BJ (cell line): Measurements from ENCODE around the gene ELOF1. TPM values are rescaled to one million over a fixed set of nuclear protein-coding genes. Genes with fewer than 3 reads are reported as not detected.
"Not testable (repeated sequence)": the region's sequence is repeated elsewhere in the genome, so short reads cannot be mapped to it uniquely, and the experiment has no call there.

Experiments
- CTCF ChIA-PET: fragments of 350-600 bp; formaldehyde crosslinking; extraction: SDS; loops from one replicate; lab custom pipeline; 2021; ENCODE audit warnings: antibody characterized with exemption, inconsistent platforms; lab: Yijun Ruan, JAX
- POLR2A ChIA-PET: fragments of 300-600 bp; sonication (Branson Sonifier 250); formaldehyde crosslinking; extraction: SDS; loops from one replicate; lab custom pipeline; 2021; ENCODE audit warnings: antibody characterized with exemption; lab: Charles Lee
- DNase-seq: peaks from one replicate; pipeline ENCODE4 v3.0.0-alpha.2; 2011; ENCODE audit warnings: low read depth
- H3K27me3 ChIP-seq: 2 replicates; pipeline ENCODE4 v1.6.0; 2011; ENCODE audit warnings: low read length; ENCODE audit not compliant: control insufficient read depth, insufficient read depth
- H3K36me3 ChIP-seq: 2 replicates; pipeline ENCODE4 v1.5.1; 2011; ENCODE audit warnings: low read length; ENCODE audit not compliant: control insufficient read depth, insufficient read depth
- H3K4me3 ChIP-seq: 2 replicates; pipeline ENCODE4 v1.5.1; 2011; ENCODE audit warnings: low read depth, mild to moderate bottlenecking, control low read depth, low read length
- polyA plus RNA-seq: library from polyadenylated mRNA; depleted of rRNA; stranded (reverse); fragments of >200 nt; gene quantifications from 2 replicates; pipeline ENCODE4 v1.2.3, GENCODE V29; 2011
- TF ChIP-seq, protein P1 (sequence below): IDR thresholded peaks from 2 replicates; pipeline ENCODE4 v1.5.1; 2011; ENCODE audit warnings: low read depth, mild to moderate bottlenecking, control low read depth, inconsistent platforms, low read length, moderate library complexity; ENCODE audit not compliant: insufficient read depth

The ELOF1 gene
- polyA plus RNA-seq, 1 experiment: 83.9 TPM

DNA sequence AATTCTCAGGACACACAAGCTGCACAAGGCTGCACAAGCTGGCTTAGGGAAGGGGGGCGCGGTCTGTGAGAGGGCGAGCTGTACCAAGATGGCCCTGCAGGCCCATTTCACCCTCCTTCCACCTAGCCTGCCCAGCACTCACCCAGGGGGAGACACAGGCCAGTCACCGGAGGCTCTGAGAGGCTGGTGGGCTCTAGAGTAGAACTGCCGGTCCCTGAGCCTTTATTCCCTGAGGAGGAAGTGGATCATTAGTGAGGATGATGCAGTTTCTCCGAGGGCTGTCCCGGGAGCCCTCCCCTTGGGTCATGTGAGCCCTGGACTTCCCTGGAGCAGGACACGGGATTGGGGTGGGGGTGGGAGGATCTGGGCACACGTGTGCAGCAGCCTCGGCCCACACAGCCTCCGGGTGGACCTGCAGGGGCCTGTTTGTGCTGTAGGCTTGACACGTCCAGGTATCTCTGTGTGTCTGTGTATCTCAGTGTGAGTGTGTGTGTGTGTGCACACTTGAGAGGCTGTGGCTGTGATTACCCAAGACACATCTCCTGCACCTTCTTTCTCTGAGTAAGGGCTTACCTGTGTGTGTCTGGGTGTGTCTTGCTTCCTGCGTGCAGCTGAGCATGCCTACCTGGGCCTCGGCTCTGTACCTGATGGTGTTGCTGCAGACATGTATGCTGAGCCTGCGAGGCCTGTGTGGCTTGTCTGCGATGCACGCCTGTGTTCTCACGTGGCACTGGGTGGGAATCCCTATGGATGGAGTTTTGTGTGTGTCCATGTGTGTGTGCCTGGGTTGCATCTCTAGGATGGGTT is 18.6 kb upstream of the ELOF1 start, which contains the start of gene ACP5:
ACP5 (minus strand) TSS at position 195 of the 807 bp plus-strand sequence. CDS start 328 bp downstream, outside the sequence.
- no peak within 1 kb of the TSS for H3K4me3 ChIP-seq
- no peaks in the 10 kb centered on the region for H3K27me3 ChIP-seq
- no peak for DNase-seq
- no peaks in the 10 kb centered on the region for H3K36me3 ChIP-seq
- ChIA-PET CTCF (interaction anchor here (0.6 to 2.1 kb wide), 3 partner anchors 11 to 130 kb away, joined by 3 to 9 read pairs (median 5); no protein-coding TSS in a partner anchor), POLR2A (no interaction called here)
- TF ChIP-seq, protein P1, sequence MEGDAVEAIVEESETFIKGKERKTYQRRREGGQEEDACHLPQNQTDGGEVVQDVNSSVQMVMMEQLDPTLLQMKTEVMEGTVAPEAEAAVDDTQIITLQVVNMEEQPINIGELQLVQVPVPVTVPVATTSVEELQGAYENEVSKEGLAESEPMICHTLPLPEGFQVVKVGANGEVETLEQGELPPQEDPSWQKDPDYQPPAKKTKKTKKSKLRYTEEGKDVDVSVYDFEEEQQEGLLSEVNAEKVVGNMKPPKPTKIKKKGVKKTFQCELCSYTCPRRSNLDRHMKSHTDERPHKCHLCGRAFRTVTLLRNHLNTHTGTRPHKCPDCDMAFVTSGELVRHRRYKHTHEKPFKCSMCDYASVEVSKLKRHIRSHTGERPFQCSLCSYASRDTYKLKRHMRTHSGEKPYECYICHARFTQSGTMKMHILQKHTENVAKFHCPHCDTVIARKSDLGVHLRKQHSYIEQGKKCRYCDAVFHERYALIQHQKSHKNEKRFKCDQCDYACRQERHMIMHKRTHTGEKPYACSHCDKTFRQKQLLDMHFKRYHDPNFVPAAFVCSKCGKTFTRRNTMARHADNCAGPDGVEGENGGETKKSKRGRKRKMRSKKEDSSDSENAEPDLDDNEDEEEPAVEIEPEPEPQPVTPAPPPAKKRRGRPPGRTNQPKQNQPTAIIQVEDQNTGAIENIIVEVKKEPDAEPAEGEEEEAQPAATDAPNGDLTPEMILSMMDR: no peak

- Histone ChIP-seq H3K27me3 (no peaks in the 10 kb centered on the region), H3K4me3 (no peak overlapping the region), H3K36me3 (no peaks in the 10 kb centered on the region)
- POLR2A ChIA-PET: no interaction called here
- DNase-seq: no peak
- TF ChIP-seq, protein P1: no peak
- CTCF ChIA-PET: interaction anchor here (0.7 to 2.1 kb wide), 2 partner anchors 10 to 12 kb away, joined by 3 to 5 read pairs; no protein-coding TSS in a partner anchor
Observed at GRCh38 chr19:11576227-11576626, 17.2 kb upstream of the ELOF1 start.

GRCh38 chr19:11574689-11575088 is 15.7 kb upstream of the ELOF1 start:
- H3K27me3 ChIP-seq: no peaks in the 10 kb centered on the region
- H3K36me3 ChIP-seq: no peaks in the 10 kb centered on the region
- no peak overlapping the region for H3K4me3 ChIP-seq
- ChIA-PET POLR2A (no interaction called here), CTCF (interaction anchor here (0.7 to 5.0 kb wide), 3 partner anchors 12 to 14 kb away, joined by 5 to 19 read pairs (median 5); no protein-coding TSS in a partner anchor)
- DNase-seq: no peak
- TF ChIP-seq, protein P1: no peak

DNA sequence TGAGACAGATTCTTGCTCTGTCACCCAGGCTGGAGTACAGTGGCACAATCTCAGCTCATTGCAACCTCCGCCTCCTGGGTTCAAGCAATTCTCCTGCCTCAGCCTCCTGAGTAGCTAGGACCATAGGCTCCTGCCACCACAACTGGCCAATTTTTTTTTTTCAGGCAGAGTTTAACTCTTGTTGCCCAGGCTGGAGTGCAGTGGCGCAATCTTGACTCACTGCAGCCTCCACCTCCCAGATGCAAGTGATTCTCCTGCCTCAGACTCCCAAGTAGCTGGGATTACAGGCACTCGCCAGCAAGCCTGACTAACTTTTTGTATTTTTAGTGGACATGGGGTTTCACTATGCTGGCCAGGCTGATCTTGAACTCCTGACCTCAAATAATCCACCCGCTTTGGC is 14.7 kb upstream of the ELOF1 start:
- H3K36me3 ChIP-seq, DNase-seq, H3K4me3 ChIP-seq, POLR2A ChIA-PET, H3K27me3 ChIP-seq: not testable (repeated sequence)
- CTCF ChIA-PET: interaction anchor here (1.6 to 5.0 kb wide), 2 partner anchors 13 kb away, joined by 5 to 19 read pairs; no protein-coding TSS in a partner anchor

GRCh38 chr19:11573354-11573753 is 14.3 kb upstream of the ELOF1 start:
- H3K36me3 ChIP-seq, H3K27me3 ChIP-seq, DNase-seq, H3K4me3 ChIP-seq, POLR2A ChIA-PET: not testable (repeated sequence)
- CTCF ChIA-PET: interaction anchor here (5.0 kb wide), 1 partner anchor 13 kb away, joined by 19 read pairs; no protein-coding TSS in a partner anchor

DNA sequence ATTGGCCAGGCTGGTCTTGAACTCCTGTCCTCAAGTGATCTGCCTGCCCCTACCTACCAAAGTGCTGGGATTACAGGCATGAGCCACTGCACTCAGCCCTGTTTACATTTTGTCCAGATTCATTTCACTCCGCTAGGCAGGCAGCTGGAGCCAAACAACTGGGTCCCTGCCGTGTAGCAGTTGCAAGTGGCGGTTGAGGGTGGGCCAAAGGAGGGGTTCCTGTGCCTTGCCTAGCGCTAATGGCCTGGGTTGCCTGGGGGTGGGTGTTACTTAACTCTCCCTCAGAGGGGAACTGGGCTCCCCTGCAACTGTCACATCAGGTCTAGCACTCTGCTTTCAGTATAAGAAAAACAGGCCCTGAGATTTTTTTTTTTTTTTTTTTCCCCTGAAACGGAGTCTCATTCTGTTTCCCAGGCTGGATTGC is 11.0 kb upstream of the ELOF1 start:
- CTCF ChIA-PET: interaction anchor here (0.9 to 3.6 kb wide), 2 partner anchors 10 to 18 kb away, joined by 3 to 14 read pairs; partner anchors contain the start of gene ELOF1
- H3K4me3 ChIP-seq: no peak overlapping the region
- no peaks in the 10 kb centered on the region for H3K27me3 ChIP-seq
- no peaks in the 10 kb centered on the region for H3K36me3 ChIP-seq
- DNase-seq: no peak
- POLR2A ChIA-PET: no interaction called here
- TF ChIP-seq, protein P1: no peak
